ENCODE measurements around the gene CNTNAP2.

Gene CNTNAP2

DNA sequence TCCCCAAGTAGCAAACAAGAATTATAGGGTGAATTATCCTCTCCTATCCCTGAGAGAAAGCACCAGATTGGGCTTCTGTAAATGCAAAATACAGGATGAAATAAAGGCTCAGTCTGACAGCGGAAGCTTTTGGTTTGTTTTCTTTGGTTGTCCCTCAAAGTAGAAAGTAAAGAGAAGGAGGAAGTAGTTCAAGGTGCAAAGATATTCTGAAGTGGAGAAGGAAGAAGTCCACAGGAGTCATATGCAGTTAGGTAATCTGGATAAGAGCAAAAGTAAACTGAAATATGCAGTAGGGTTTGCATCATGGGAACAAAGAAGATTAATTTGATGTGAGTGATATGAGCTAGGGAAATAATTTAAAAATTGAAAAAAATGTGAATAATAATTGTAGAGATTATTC lies 1071.9 kb downstream of the CNTNAP2 start:
- no peak for DNase-seq (ENCODE audit: low spot score)
- Histone ChIP-seq H3K4me3 (no peak overlapping the region), H3K27ac (no peak overlapping the region)
- TF ChIP-seq, protein P1, sequence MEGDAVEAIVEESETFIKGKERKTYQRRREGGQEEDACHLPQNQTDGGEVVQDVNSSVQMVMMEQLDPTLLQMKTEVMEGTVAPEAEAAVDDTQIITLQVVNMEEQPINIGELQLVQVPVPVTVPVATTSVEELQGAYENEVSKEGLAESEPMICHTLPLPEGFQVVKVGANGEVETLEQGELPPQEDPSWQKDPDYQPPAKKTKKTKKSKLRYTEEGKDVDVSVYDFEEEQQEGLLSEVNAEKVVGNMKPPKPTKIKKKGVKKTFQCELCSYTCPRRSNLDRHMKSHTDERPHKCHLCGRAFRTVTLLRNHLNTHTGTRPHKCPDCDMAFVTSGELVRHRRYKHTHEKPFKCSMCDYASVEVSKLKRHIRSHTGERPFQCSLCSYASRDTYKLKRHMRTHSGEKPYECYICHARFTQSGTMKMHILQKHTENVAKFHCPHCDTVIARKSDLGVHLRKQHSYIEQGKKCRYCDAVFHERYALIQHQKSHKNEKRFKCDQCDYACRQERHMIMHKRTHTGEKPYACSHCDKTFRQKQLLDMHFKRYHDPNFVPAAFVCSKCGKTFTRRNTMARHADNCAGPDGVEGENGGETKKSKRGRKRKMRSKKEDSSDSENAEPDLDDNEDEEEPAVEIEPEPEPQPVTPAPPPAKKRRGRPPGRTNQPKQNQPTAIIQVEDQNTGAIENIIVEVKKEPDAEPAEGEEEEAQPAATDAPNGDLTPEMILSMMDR (IDR thresholded peaks at IDR 0.05), result no peak

DNA sequence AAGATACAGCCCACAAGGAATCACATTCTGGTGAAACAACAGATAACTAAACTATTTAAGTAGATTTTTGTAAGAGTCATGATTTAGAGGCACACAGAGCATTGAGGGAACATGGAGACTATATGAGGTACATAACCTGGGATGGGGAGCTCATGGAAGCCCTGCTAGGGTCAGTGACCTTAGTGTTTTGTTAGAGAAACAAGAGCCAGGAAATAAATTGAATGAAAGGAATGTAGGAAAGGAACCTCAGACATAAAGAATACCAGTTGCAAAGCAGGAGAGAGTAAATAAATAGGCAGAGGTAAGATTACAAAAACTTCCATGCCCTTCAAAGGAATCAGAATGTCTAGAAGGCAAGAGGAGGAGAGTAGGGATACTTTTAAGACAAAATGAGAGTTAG lies 1076.9 kb downstream of the CNTNAP2 start:
- TF ChIP-seq, protein P1 (IDR thresholded peaks at IDR 0.05), result no peak
- DNase-seq (ENCODE audit: low spot score), result no peak
- no peak overlapping the region for H3K27ac ChIP-seq
- no peak overlapping the region for H3K4me3 ChIP-seq

DNA sequence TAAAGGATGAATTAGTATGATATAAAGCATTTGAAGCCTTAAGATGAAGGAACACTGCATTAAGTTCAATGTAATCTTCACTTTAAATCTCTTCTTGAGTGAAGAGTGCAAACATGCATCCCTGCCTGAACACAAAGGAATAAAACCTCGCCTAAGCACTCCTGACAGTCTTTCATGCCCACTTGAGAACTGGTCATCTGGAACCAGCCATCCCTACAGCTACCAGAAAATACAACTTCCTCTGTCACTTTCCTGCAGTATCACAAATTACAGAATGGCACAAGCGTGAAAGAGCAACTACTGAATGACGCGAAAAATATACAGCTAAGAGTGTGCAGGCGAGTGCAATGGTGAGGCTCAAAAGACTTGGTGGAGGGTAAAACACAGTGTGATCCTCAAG lies 1079.9 kb downstream of the CNTNAP2 start:
- TF ChIP-seq, protein P1 (IDR thresholded peaks at IDR 0.05), result no peak
- no peak for DNase-seq (ENCODE audit: low spot score)
- H3K4me3 ChIP-seq, result no peak overlapping the region
- no peak overlapping the region for H3K27ac ChIP-seq

DNA sequence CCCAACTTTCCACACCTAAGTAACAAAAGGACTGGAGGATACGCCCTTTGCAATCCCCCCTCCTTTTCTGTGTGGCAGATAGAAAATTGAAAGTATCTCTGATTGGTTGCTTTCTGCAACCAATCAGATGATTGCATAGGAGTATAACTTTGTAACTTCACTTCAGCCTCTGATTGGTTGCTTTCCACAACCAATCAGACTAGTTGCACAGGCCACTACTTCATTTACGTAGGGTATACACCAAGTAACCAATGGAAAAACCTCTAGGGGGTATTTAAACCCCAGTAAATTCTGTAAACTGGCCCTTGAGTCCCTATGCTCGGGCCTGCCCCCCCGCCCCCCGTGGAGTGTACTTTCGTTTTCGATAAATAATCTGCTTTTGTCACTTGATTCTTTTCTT lies 1080.4 kb downstream of the CNTNAP2 start:
- Histone ChIP-seq H3K4me3 (no peak overlapping the region), H3K27ac (no peak overlapping the region)
- no peak for DNase-seq (ENCODE audit: low spot score)
- TF ChIP-seq, protein P1 (IDR thresholded peaks at IDR 0.05), result no peak

DNA sequence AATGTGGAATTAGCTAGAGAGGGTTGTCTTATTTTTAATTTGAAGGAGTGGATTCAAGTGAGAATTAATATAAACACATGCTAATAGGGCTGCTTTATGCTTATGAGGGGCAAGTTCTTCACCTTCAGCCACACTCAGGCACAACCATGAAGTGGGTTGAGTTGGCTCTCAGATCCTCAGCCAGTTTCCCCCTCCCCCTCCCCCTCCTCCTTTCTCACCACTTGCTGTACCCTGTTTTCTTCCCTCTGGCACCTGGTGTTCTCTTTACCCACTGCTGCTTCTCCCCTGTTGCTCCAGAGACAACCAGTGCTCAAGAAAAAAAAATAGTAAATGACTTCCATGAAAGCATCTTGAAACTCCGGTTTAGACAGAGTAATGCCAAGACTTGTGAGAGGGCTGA lies 1083.3 kb downstream of the CNTNAP2 start:
- TF ChIP-seq, protein P1 (IDR thresholded peaks at IDR 0.05), result no peak
- DNase-seq (ENCODE audit: low spot score), result no peak
- no peak overlapping the region for H3K27ac ChIP-seq
- H3K4me3 ChIP-seq, result no peak overlapping the region

DNA sequence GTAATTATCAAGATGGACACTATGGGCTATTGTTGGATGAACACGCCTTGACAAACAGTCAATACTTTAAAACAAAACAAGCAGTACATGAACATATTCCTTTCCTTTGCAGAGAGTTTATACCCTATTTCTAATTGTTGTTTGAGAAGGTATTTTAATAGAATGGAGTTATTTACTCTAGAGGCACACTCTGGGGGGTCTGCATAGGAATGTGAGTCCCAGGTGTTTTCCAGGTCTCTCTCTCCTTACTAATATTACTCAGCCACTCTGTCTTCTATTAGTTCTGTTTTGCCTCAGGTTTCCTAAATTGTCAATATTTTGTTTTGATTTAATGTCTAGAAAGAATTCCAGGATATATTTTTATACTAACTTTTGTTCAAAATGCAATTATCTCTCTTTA lies 1091.4 kb downstream of the CNTNAP2 start:
- TF ChIP-seq, protein P1 (IDR thresholded peaks at IDR 0.05), result no peak
- DNase-seq (ENCODE audit: low spot score), result no peak
- Histone ChIP-seq H3K27ac (no peak overlapping the region), H3K4me3 (no peak overlapping the region)

DNA sequence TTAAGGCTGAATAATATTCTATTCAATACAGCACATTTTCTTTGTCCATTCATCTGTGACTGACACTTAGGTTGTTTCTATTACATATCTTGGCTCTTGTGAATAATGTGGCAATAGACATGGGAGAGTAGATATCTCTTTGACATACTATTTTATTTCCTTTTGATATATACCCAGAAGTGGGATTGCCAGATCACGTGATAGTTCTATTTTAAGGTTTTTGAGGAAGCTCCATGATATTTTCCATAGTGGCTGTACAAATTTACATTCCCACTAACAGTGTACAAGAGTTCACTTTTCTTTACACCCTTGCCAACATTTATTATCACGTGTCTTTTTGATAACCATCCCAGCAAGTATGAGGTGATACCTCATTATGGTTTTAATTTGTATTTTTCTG lies 1114.7 kb downstream of the CNTNAP2 start:
- TF ChIP-seq, protein P1 (IDR thresholded peaks at IDR 0.05), result no peak

More for the DNA sequence above, 1114.7 kb downstream of the CNTNAP2 start:
- H3K27ac ChIP-seq, result no peak overlapping the region
- no peak for DNase-seq (ENCODE audit: low spot score)
- no peak overlapping the region for H3K4me3 ChIP-seq

Data from coronary artery (tissue), 2 donors.